Endodermal cell (in vitro differentiated cells): ENCODE results near the gene LIX1. TPM values are rescaled to one million over a fixed set of nuclear protein-coding genes. Genes with fewer than 3 reads are reported as not detected.
"Not testable (repeated sequence)": the region's sequence is repeated elsewhere in the genome, so short reads cannot be mapped to it uniquely, and the experiment has no call there.

ENCODE experiments used
- DNase-seq: peaks from one replicate; pipeline ENCODE4 v3.0.0-alpha.2; 2017
- H3K27ac ChIP-seq: 2 replicates; pipeline ENCODE4 v1.5.1; 2013; ENCODE audit warnings: mild to moderate bottlenecking, low read depth, low read length, moderate library complexity
- H3K27me3 ChIP-seq: 2 replicates; pipeline ENCODE4 v1.6.1; 2013; ENCODE audit warnings: mild to moderate bottlenecking, low read length, moderate library complexity; ENCODE audit not compliant: insufficient read depth, control insufficient read depth, poor library complexity, severe bottlenecking
- H3K36me3 ChIP-seq: 2 replicates; pipeline ENCODE4 v1.7.0; 2013; ENCODE audit warnings: mild to moderate bottlenecking, low read length, moderate library complexity; ENCODE audit not compliant: control insufficient read depth, insufficient read depth
- H3K4me1 ChIP-seq: one replicate; pipeline ENCODE4 v1.7.0; 2013; ENCODE audit warnings: low read length; ENCODE audit not compliant: control insufficient read depth, insufficient read depth
- H3K4me3 ChIP-seq: 2 replicates; pipeline ENCODE4 v1.5.1; 2013; ENCODE audit warnings: mild to moderate bottlenecking, low read length, moderate library complexity
- H3K9ac ChIP-seq: 2 replicates; pipeline ENCODE4 v1.6.1; 2013; ENCODE audit warnings: mild to moderate bottlenecking, low read length, moderate library complexity; ENCODE audit not compliant: poor library complexity, severe bottlenecking; ENCODE audit errors: extremely low read depth
- H3K9me3 ChIP-seq: 2 replicates; pipeline ENCODE4 v1.6.1; 2013; ENCODE audit warnings: mild to moderate bottlenecking, low read length, moderate library complexity; ENCODE audit not compliant: control insufficient read depth
- H3K27ac Mint-ChIP-seq: 2 replicates; pipeline ENCODE4 v1.8.0; 2020; ENCODE audit warnings: mixed read lengths
- H3K27me3 Mint-ChIP-seq: 2 replicates; pipeline ENCODE4 v1.8.0; 2021; ENCODE audit warnings: mild to moderate bottlenecking, mixed read lengths; ENCODE audit not compliant: insufficient read depth
- H3K36me3 Mint-ChIP-seq: 2 replicates; pipeline ENCODE4 v1.8.0; 2020; ENCODE audit warnings: low read depth, mixed read lengths
- H3K4me1 Mint-ChIP-seq: 2 replicates; pipeline ENCODE4 v1.8.0; 2020; ENCODE audit warnings: mixed read lengths
- H3K4me3 Mint-ChIP-seq: 2 replicates; pipeline ENCODE4 v1.8.0; 2020; ENCODE audit warnings: mild to moderate bottlenecking, moderate library complexity, mixed read lengths
- H3K9me3 Mint-ChIP-seq: 2 replicates; pipeline ENCODE4 v1.8.0; 2020; ENCODE audit warnings: mild to moderate bottlenecking, mixed read lengths
- CTCF ChIP-seq: fragments of 200-600 bp; sonication (generic); conservative IDR thresholded peaks from 2 replicates; pipeline ENCODE4 v1.5.0; 2021; ENCODE audit warnings: antibody characterized with exemption, mild to moderate bottlenecking
- WGBS, 2 experiments: methylation state at CpG; one replicate each; pipeline versions ENCODE4 v1.1.5 to v1.1.7; 2013; ENCODE audit warnings: missing lambda C conversion rate in 2 of 2, mixed read lengths in 1 of 2; ENCODE audit not compliant: insufficient coverage in 1 of 2, insufficient read length in 1 of 2; 5-methylcytosine and 5-hydroxymethylcytosine counted together
- long read RNA-seq, 4 experiments: library from polyadenylated mRNA in 2 of 4; library from RNA in 1 of 4; library from capped mRNA in 1 of 4; stranded (forward) in 3 of 4; unstranded in 1 of 4; transcript quantifications; one replicate each; pipeline ENCODE4 v2.0.0, GENCODE V29; 2020 to 2021; ENCODE audit warnings: inconsistent platforms in 1 of 4
- polyA plus RNA-seq, 2 experiments: library from polyadenylated mRNA; stranded (reverse); fragments of 50-300 nt; gene quantifications; one replicate each; pipeline ENCODE4 v1.2.3, GENCODE V29; 2013
- total RNA-seq, 2 donors: library from RNA; stranded (reverse); fragmentation: NEBNext Ultra II Directional in 1 of 2; extraction: Animal tissue kit (Norgen Biotek cat#: 25700) in 1 of 2; gene quantifications; 2 replicates in 1 of 2; 3 replicates in 1 of 2; pipeline ENCODE4 v1.2.1, GENCODE V29; 2021

LIX1 gene
- total RNA-seq = under 1 TPM; 0.09 to 0.15 TPM
- polyA plus RNA-seq (2013, experiment 1 of 2) = 19.4 TPM
- polyA plus RNA-seq (2013, experiment 2 of 2) = 16.8 TPM
- long read RNA-seq, experiment 1 = 0 reads
- long read RNA-seq, experiment 2 = 0 reads
- long read RNA-seq, experiment 3 = 0 reads
- long read RNA-seq, experiment 4 = 0 reads

GRCh38 chr5:97142521-97143254, at the start of gene LIX1:
Gene LIX1 (minus strand): TSS chr5:97142611. CDS start chr5:97142576, 35 bp downstream.
- Histone ChIP-seq H3K36me3 (no peaks in the 10 kb centered on the region), H3K4me1 (peaks cover 13% of the 10 kb centered on the region), H3K9me3 (no peaks in the 10 kb centered on the region), H3K4me3 (peak within 1 kb of the TSS; percentile 66), H3K27ac (peak within 1 kb of the TSS; percentile 58), H3K9ac (no peak within 1 kb of the TSS), H3K27me3 (no peaks in the 10 kb centered on the region)
- TF ChIP-seq CTCF = peak; percentile 81
- Mint-ChIP-seq H3K36me3 (no peaks in the 10 kb centered on the region), H3K4me3 (no peak within 1 kb of the TSS), H3K27ac (peak within 1 kb of the TSS; percentile 50), H3K27me3 (no peaks in the 10 kb centered on the region), H3K9me3 (no peaks in the 10 kb centered on the region), H3K4me1 (peaks cover 23% of the 10 kb centered on the region)
- DNase-seq = peak; percentile 90
- WGBS, 2 experiments = 20 to 41% methylated on average over 4 to 6 of the region's 6 CpGs

- H3K27me3 Mint-ChIP-seq = peaks cover 14% of the 10 kb centered on the region
- no peak overlapping the region for H3K4me3 Mint-ChIP-seq
- no peak for DNase-seq
- Histone ChIP-seq H3K27ac (no peak overlapping the region), H3K9me3 (peaks cover 14% of the 10 kb centered on the region), H3K27me3 (peaks cover 4% of the 10 kb centered on the region), H3K9ac (no peak overlapping the region), H3K4me1 (no peaks in the 10 kb centered on the region), H3K4me3 (no peak overlapping the region), H3K36me3 (no peaks in the 10 kb centered on the region)
- H3K36me3 Mint-ChIP-seq = no peaks in the 10 kb centered on the region
- H3K4me1 Mint-ChIP-seq = peaks cover 3% of the 10 kb centered on the region
- no peak for TF ChIP-seq CTCF
- WGBS, 2 experiments = 90 to 100% methylated on average over 1 to 2 of the region's 2 CpGs
- H3K27ac Mint-ChIP-seq = no peak overlapping the region
- peaks cover 19% of the 10 kb centered on the region for H3K9me3 Mint-ChIP-seq
Measured at GRCh38 chr5:97191893-97192292, 49.5 kb upstream of the LIX1 start.

GRCh38 chr5:97189523-97189922, 47.1 kb upstream of the LIX1 start:
- H3K36me3 Mint-ChIP-seq, DNase-seq, H3K4me3 Mint-ChIP-seq, H3K9ac ChIP-seq, H3K4me3 ChIP-seq, H3K4me1 Mint-ChIP-seq, H3K27ac ChIP-seq, H3K36me3 ChIP-seq, H3K27ac Mint-ChIP-seq, H3K4me1 ChIP-seq, H3K27me3 ChIP-seq: not testable (repeated sequence)
- WGBS, 2 experiments = 100% methylated on average over 1 of the region's 1 CpG; no CpG with 5 or more reads in 1 of the 2 experiments
- H3K9me3 Mint-ChIP-seq = peaks cover 22% of the 10 kb centered on the region
- H3K27me3 Mint-ChIP-seq = peaks cover 28% of the 10 kb centered on the region
- H3K9me3 ChIP-seq = peaks cover 17% of the 10 kb centered on the region
